HL-60 (cell line): ENCODE results near the gene UBE2R2.

ENCODE experiments used
- CTCF ChIP-seq: IDR thresholded peaks from one replicate; pipeline ENCODE4 v1.5.1; 2011; ENCODE audit warnings: low read length, control low read depth, inconsistent platforms; ENCODE audit not compliant: insufficient read depth
- POLR2AphosphoS5 ChIP-seq: IDR thresholded peaks from 2 replicates; pipeline ENCODE4 v1.6.1; 2012; ENCODE audit warnings: low read depth

DNA sequence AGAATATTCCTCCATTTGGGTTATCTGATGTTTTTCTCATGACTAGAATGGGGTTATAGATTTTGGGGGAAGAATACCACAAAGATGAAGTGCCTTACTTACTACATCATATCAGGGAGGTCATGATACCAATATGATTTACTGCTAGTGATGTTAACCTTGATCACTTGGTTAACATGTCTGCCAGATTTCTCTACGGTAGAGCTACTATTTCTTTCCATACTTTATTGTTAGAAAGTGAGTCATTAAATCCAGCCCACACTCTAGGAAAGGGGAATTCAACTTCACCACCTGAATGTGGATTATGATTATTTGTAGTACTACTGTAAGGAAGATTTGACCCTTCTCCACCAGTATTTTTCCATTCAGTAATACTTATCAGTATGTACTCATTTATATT lies 64.7 kb downstream of the UBE2R2 start:
- TF ChIP-seq POLR2AphosphoS5 (no peak), CTCF (no peak)
